ENCODE measurements around the gene JAGN1.
"Not testable (repeated sequence)": the region's sequence is repeated elsewhere in the genome, so short reads cannot be mapped to it uniquely, and the experiment has no call there.

Gene JAGN1

GRCh38 chr3:9867106-9867505 lies 23.3 kb upstream of the JAGN1 start:
- no peak for DNase-seq (ENCODE audit: low spot score)

- DNase-seq (ENCODE audit: low spot score) = no peak
Measured at GRCh38 chr3:9869955-9870354, 20.5 kb upstream of the JAGN1 start.

GRCh38 chr3:9870978-9871377 lies 19.4 kb upstream of the JAGN1 start:
- DNase-seq (ENCODE audit: low spot score) = no peak

GRCh38 chr3:9872067-9872466 lies 18.3 kb upstream of the JAGN1 start:
- DNase-seq (ENCODE audit: low spot score) = not testable (repeated sequence)

GRCh38 chr3:9875448-9875847 lies 15.0 kb upstream of the JAGN1 start:
- DNase-seq (ENCODE audit: low spot score) = no peak

- DNase-seq (ENCODE audit: low spot score) = not testable (repeated sequence)
Measured at GRCh38 chr3:9876255-9876654, 14.2 kb upstream of the JAGN1 start.

DNA sequence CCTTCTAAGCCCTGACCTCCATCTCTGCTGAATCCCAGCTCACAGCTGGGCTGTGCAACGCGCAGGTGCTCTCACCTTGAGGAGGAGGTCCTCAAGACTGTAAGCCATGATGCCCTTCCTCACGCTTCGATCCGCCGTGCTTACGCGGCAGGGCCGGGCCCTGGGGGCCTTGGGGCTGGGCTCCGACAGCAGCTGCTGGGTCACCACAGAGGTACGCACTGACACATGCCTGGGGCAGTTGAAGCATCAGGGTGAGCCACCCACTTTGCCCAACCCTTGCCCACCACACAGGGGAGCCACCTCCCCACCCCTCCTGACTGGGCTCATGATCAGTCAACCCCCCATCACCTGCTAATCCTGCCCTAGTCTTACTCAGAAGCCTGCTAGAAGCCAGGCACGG lies 13.4 kb upstream of the JAGN1 start:
- DNase-seq (ENCODE audit: low spot score) = no peak

- DNase-seq (ENCODE audit: low spot score) = no peak
Measured at GRCh38 chr3:9878700-9879099, 11.7 kb upstream of the JAGN1 start.

- DNase-seq (ENCODE audit: low spot score) = no peak
Measured at GRCh38 chr3:9879830-9880549, 10.4 kb upstream of the JAGN1 start, which contains the start of gene CIDEC. Gene CIDEC, minus strand, starts transcription at chr3:9880253. Its CDS starts 1,767 bp downstream, at chr3:9878486.

GRCh38 chr3:9881441-9881840 lies 9.0 kb upstream of the JAGN1 start:
- DNase-seq (ENCODE audit: low spot score) = no peak

GRCh38 chr3:9883706-9884554 lies 6.5 kb upstream of the JAGN1 start:
- no peak for DNase-seq (ENCODE audit: low spot score)

DNA sequence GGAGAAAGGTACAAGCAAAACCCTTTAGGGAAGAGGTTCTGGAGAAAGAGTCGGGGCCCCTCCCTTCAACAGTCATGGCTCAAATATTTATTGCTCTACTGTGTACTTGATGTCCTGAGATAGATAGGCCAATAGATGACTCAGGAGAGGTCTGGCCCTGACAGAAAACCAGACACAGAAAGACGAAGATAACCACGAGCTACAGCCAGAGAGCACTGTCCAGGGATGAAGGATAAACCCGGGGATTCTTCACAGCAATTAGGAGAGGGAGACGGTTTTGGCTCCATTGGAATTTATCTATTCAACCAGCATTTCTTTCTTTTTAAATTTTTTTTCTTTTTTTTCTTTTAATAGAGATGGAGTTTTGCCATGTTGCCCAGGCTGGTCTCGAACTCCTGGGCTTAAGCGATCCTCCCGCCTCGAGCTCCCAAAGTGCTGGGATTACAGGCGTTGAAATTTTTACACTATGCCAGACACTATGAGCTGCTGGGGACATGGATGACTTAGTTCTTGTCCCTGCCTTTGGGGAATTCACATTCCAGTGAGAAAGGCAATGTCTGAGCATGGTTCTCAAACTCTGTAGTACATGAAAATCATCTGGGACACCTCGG lies 5.8 kb upstream of the JAGN1 start:
- DNase-seq (ENCODE audit: low spot score) = no peak

DNA sequence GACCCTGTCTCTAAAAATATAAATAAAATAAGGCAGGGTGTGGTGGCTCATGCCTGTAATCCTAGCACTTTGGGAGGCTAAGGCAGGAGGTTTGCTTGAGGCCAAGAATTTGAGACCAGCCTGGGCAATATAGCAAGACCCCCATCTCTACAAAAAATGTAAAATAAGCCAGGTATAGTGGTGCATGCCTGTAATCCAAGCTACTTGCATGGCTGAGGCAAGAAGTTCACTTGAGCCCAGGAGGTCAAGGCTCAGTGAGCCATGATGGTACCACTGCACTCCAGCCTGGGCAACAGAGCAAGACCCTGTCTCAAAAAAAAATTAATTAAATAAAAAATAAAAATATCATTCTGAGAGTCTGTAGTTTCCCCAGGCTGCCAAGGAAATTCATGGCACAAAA lies 4.1 kb upstream of the JAGN1 start:
- DNase-seq (ENCODE audit: low spot score) = no peak

DNA sequence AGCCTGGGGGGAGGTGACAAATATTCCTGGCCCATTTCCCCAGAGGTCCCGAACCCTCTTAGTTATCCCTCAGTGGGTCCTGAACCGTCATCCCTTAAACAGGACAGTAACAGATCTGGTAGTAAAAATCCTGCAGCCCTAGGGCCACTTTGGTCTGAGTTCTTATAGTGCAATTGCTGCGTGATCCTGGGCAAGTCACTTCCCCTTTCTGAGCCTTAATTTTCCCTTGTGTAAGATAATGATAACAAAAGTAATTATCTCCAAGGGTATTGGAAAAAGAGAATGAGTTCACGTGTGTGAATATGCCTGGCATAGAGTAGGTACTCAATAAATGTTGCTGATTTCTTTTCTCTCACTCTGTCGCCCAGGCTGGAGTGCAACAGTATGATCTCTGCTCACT lies 2.9 kb upstream of the JAGN1 start:
- no peak for DNase-seq (ENCODE audit: low spot score)

GRCh38 chr3:9888540-9888939 lies 1.9 kb upstream of the JAGN1 start:
- no peak for DNase-seq (ENCODE audit: low spot score)

GRCh38 chr3:9889405-9889804 lies 1.0 kb upstream of the JAGN1 start:
- no peak for DNase-seq (ENCODE audit: low spot score)

GRCh38 chr3:9891072-9891622 lies 737 bp downstream of the JAGN1 start:
- no peak for DNase-seq (ENCODE audit: low spot score)

DNA sequence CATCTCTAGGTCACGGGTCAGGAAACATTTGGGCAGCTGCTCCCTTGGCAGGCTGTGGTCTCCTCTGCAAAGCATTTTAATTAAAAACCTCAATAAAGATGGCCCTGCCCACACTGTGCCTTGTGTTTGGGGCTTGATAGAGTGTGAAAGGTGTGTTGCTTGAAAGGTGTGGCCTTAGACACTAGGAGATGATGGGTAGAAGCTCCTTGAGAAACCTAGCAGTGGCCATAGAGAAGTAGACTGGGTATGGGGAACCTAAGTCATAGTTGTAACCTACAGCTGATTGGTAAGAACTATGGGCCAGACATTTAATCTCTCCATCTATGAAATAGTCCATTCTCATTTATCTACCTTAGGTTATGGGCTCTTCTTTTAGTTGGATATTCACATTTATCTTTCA lies 3.3 kb downstream of the JAGN1 start:
- no peak for DNase-seq (ENCODE audit: low spot score)

GRCh38 chr3:9895715-9896114 lies 5.3 kb downstream of the JAGN1 start:
- not testable (repeated sequence) for DNase-seq (ENCODE audit: low spot score)

DNA sequence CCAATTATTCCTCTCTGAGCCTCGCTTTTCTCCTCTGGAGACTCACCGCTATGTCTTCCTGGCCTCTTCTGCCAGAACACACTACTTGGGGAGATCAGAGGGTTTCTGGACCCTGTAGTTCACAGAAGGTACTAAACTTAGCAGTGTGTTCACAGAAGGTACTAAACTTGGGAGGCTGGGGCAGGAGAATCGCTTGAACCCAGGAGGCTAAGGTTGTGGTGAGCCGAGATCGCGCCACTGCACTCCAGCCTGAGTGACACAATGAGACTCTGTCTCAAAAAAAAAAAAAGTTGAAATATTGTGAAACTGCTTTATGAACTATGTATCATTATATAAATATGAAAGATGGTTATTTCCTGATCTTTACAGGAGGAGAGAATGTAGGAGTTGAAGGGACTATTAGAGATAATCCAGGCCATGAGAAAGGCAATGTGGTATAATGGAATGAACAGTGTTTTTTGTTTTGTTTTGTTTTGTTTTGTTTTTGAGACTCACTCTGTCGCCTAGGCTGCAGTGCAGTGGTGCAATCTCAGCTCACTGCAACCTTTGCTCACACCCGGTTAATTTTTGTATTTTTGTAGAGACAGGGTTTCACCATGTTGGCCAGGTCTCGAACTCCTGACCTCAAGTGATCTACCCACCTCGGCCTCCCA lies 6.5 kb downstream of the JAGN1 start:
- not testable (repeated sequence) for DNase-seq (ENCODE audit: low spot score)

DNA sequence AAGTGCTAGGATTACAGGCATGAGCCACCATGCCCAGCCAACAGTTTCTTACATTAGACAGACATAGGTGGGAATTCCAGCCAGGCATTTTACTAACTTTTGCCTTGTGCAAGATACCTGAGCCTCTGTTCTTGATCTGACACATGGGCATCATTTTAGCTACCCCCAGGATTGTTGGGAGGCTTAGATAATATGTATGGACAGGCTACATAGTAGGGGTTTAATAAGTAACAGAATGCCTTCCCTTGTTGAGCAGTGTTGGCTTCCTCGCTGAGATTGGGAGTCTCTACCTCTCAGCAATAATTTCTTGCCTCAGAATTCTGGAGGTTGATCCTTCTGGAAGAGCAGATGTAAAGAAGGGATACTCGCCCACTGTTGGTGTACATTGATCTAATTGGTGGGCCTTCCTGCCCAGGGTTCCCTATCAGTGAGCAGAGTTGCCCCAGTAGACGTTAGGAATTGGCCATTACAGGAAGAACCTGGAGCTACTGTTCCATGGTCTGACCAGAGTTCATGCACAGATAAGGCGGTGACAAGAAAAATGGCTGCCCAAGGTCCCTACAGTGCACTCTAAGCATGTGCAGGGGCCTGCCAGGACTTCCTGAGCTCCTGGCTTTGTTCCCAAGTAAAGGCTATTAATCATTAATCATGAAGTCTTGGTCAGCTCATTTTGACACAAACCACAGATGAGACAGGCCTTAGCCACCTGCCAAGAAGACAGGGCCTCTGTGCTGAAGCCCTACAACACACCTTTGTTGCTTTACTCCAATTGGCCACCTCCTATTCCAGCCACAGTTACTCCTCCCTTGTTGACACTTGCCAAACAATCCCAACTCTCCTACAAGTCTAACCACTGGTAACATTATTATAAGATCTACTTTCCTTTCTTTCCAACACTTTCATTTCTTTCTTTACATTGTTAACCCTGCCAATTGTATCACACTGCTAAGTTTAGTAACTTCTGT lies 7.3 kb downstream of the JAGN1 start:
- DNase-seq (ENCODE audit: low spot score) = no peak
